ENCODE data around the gene ASTN2.

ASTN2 gene

GRCh38 chr9:117103438-117104110 is 311.3 kb downstream of the ASTN2 start:
- no peak for DNase-seq

- no peak for DNase-seq
Observed at GRCh38 chr9:117101008-117101407, 313.8 kb downstream of the ASTN2 start.

DNA sequence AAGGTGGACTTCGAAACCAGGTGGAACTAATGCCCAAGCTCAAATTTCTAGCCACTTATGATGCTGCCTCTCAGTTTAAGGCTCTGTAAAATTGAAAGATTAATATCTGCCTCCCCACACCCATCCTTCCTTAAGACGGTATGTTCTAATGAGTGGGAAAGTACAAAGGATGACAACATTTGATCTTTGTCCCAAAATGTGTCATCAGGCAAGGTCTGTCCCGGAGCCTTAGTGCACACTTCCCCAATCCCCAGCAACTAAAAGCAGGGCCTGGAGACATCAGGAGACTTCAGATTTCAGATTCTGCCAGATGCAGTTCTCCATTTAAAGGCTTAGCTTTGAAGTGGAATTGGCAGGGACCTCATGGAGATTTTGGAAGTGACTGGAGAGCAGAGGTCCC is 316.5 kb downstream of the ASTN2 start:
- DNase-seq = no peak

DNA sequence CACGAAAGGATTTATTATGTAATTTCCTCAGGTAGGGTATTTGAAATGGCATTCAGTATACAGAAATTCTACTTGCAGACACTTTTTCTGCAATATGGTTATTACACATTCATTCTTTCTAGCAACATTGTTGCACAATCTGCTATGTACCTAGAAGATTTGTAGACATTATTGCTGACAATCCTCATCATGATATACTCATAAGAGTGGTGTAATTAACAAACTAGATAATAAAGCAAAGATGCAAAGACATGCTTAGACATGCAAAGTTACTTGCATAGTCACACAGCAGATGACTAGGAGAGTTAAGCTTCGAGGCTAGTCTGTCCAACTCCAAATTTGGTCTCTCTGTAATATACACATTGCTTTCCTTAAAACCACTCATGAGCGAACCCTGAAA is 317.1 kb downstream of the ASTN2 start:
- no peak for DNase-seq

- DNase-seq = no peak
Observed at GRCh38 chr9:117096138-117096537, 318.7 kb downstream of the ASTN2 start.

- no peak for DNase-seq
Observed at GRCh38 chr9:117095081-117095480, 319.8 kb downstream of the ASTN2 start.

- no peak for DNase-seq
Observed at GRCh38 chr9:117093891-117094844, 320.7 kb downstream of the ASTN2 start.

- no peak for DNase-seq
Observed at GRCh38 chr9:117092582-117092981, 322.3 kb downstream of the ASTN2 start.

GRCh38 chr9:117091529-117091928 is 323.3 kb downstream of the ASTN2 start:
- DNase-seq = no peak

DNA sequence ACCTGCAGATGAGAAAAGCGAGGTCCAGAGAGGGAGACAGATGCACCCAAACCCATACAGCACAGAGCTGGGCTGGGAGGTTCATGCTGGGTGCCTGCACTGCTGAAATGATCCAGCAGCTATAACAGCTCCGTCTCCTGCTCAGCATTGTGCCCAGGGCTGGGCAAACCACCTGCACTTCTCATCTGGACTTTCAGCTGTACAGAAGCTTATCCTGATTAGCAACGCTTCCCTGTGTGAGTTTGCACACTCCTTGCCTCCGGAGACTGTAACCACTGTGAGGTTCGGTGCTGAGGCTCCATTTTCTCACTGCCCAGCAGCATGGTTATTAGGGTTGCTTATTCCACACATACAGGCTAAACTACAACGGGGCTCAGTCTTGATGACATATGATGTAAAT is 326.1 kb downstream of the ASTN2 start:
- DNase-seq = no peak

- no peak for DNase-seq
Observed at GRCh38 chr9:117088140-117088539, 326.7 kb downstream of the ASTN2 start.

DNA sequence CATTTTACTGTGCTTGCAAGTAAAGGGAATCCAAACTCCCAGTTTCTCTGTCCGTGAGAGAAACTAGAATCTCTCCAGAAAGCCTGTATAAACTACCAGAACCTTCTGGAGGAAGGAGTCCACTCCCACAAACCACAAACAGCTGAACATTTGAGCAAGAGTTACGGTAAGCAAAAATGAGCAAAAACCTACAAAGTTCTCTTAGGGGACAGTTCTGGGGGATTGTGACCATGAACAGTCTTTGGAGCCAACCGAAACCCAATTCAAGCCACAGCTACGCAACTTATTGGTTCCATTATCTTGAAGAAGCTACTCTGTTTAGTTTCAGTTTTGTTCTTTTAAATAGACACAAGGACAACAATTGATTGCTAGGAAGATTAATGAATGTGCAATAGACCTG is 330.6 kb downstream of the ASTN2 start:
- no peak for DNase-seq

DNA sequence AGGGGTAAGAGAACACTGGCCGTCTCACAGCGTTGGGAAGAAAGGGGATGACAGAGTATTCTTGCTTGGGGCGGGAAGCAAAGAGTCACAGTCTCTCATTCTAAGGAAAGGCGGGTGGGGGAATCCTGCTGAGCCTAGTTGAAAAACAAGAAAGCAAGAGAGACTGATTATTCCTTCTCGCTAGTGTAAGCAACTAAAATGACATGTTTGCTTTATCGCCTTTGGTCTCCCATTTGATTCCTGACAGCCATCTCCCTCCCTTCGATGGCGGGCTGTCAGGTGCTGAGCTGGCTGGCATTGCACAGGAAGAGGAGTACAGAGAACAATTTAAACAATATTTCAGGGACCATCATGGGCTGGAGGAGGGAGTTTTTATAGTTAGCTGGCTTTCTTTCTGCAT is 331.3 kb downstream of the ASTN2 start:
- no peak for DNase-seq

DNA sequence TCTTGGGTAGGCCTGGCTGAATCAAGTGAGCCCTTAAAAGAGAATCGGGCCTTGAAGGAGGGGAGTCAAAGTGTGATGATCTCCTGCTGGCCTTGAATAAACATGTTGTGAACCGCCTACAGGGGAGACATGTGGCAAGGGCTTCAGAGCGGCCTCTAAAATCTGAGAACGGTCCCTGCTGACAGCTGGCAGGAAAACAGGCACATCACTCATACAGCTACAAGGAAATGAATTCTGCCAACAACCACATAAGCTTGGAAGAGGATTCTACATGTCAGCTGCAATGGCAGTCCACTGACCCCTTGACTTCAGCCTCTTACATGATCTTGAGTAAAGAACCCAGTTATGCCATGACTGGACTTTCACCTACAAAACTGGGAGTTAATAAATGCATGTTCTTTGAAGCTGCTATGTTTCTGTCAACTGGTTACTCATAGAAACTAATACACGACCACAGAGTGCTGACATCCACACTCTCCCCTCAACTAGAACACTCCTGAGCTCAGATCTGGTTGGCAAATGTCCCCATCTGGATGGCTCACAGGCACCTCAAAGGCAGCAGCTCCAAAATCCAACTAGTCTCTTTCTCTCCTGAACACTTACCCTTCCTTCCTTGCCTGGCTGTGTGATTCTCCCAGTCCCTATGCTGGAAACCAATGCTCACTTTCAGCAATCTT is 333.1 kb downstream of the ASTN2 start:
- DNase-seq = no peak

- DNase-seq = no peak
Observed at GRCh38 chr9:117080765-117081390, 334.0 kb downstream of the ASTN2 start.

GRCh38 chr9:117076571-117077290 is 338.1 kb downstream of the ASTN2 start:
- DNase-seq = no peak

- no peak for DNase-seq
Observed at GRCh38 chr9:117075636-117076035, 339.2 kb downstream of the ASTN2 start.

GRCh38 chr9:117074784-117075520 is 339.9 kb downstream of the ASTN2 start:
- DNase-seq = no peak

- DNase-seq = no peak
Observed at GRCh38 chr9:117074342-117074662, 340.6 kb downstream of the ASTN2 start.

- DNase-seq = no peak
Observed at GRCh38 chr9:117073539-117074341, 341.1 kb downstream of the ASTN2 start.

DNA sequence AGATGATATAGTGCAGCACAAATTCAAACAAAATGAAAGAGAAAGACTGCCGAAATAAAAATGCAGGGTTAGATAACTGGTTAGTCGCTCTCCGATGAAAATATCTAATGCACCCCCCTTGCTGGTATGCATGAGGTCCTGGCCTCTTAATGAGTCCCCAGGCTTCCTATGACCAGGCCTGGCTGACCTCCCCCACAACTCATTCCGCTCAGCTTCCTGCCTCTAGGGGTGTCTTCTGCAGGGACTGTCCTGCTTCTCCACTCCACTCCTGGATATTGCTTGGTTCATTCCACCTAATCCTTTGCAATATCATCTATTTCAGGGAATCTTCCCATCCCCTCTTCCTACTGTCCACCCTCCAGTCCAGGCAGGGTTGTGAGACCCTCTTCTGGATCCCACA is 341.8 kb downstream of the ASTN2 start:
- no peak for DNase-seq

Data from NCI-H2081 treated with DMSO at 0.1 percent for 48 hours (cell line).